ENCODE results near the gene TNFSF12.

Gene TNFSF12, protein sequence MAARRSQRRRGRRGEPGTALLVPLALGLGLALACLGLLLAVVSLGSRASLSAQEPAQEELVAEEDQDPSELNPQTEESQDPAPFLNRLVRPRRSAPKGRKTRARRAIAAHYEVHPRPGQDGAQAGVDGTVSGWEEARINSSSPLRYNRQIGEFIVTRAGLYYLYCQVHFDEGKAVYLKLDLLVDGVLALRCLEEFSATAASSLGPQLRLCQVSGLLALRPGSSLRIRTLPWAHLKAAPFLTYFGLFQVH

DNA sequence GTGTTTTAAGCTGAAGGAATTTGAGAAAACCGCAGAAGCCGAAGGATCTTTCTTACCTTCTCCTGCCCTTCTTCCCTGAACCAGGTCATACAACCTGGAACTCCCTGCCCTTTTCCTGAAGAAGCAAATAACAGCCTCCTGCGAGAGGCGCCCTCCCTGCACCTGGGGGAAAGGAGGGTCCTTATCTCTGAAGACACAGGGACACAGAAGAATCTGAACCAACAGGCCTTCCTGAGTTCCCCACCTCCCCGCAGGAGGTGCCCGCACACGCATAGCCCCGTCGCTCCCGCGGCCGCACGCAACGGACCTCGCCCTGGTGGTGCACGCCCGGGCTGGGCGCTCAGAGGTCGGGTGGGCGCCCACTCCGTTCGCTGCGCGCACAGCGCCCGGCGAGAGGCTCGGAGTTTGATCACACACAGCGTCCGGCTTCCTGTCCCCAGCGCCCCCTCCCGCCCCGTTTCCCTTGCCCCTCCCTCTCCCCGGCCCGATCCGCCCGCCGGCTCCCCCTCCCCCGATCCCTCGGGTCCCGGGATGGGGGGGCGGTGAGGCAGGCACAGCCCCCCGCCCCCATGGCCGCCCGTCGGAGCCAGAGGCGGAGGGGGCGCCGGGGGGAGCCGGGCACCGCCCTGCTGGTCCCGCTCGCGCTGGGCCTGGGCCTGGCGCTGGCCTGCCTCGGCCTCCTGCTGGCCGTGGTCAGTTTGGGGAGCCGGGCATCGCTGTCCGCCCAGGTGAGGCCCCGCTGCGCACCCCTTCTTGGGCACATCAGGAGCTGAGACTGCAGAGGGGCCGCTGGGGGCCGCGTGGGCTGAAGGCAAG, at the start of gene TNFSF12:
TNFSF12 (plus strand) TSS at position 474 of the 816 bp plus-strand sequence; CDS start at position 570, 96 bp downstream.
- Histone ChIP-seq H3K36me3 (replicated peaks) (no peaks in the 10 kb centered on the region), H3K27ac (no peak within 1 kb of the TSS), H3K4me3 (ENCODE audit: low read depth, low read length) (peak within 1 kb of the TSS; percentile 66), H3K27me3 (replicated peaks) (no peaks in the 10 kb centered on the region)
- in situ Hi-C loops (cut with HindIII; ENCODE audit: low pct_ligation_motif_present, low sequenced_read_pairs), result no loop called here
- TF ChIP-seq CTCF (IDR thresholded peaks at IDR 0.05; ENCODE audit: low read depth, low read length, missing control alignments), result peak; percentile 14
- DNase-seq, result no peak

GRCh38 chr17:7499161-7499560, 49.7 kb upstream of the TNFSF12 start:
- DNase-seq, result no peak
- Histone ChIP-seq H3K27ac (no peak overlapping the region), H3K27me3 (replicated peaks) (no peaks in the 10 kb centered on the region), H3K36me3 (replicated peaks) (peaks cover 85% of the 10 kb centered on the region), H3K4me3 (ENCODE audit: low read depth, low read length) (no peak overlapping the region)
- TF ChIP-seq CTCF (IDR thresholded peaks at IDR 0.05; ENCODE audit: low read depth, low read length, missing control alignments), result no peak
- in situ Hi-C loops (cut with HindIII; ENCODE audit: low pct_ligation_motif_present, low sequenced_read_pairs), result no loop called here

GRCh38 chr17:7501729-7502128, 47.1 kb upstream of the TNFSF12 start:
- H3K27me3 ChIP-seq (replicated peaks), result no peaks in the 10 kb centered on the region
- in situ Hi-C loops (cut with HindIII; ENCODE audit: low pct_ligation_motif_present, low sequenced_read_pairs), result no loop called here
- DNase-seq, result no peak
- no peak for TF ChIP-seq CTCF (IDR thresholded peaks at IDR 0.05; ENCODE audit: low read depth, low read length, missing control alignments)
- peaks cover 93% of the 10 kb centered on the region for H3K36me3 ChIP-seq (replicated peaks)
- H3K27ac ChIP-seq, result no peak overlapping the region
- no peak overlapping the region for H3K4me3 ChIP-seq (ENCODE audit: low read depth, low read length)

GRCh38 chr17:7502171-7502847, 46.5 kb upstream of the TNFSF12 start:
- Histone ChIP-seq H3K36me3 (replicated peaks) (peaks cover 90% of the 10 kb centered on the region), H3K27me3 (replicated peaks) (no peaks in the 10 kb centered on the region), H3K27ac (no peak overlapping the region), H3K4me3 (ENCODE audit: low read depth, low read length) (no peak overlapping the region)
- in situ Hi-C loops (cut with HindIII; ENCODE audit: low pct_ligation_motif_present, low sequenced_read_pairs), result no loop called here
- no peak for DNase-seq
- TF ChIP-seq CTCF (IDR thresholded peaks at IDR 0.05; ENCODE audit: low read depth, low read length, missing control alignments), result no peak

- Histone ChIP-seq H3K4me3 (ENCODE audit: low read depth, low read length) (no peak overlapping the region), H3K27ac (no peak overlapping the region), H3K36me3 (replicated peaks) (peaks cover 85% of the 10 kb centered on the region), H3K27me3 (replicated peaks) (no peaks in the 10 kb centered on the region)
- in situ Hi-C loops (cut with HindIII; ENCODE audit: low pct_ligation_motif_present, low sequenced_read_pairs), result no loop called here
- peak; percentile 53 for TF ChIP-seq CTCF (IDR thresholded peaks at IDR 0.05; ENCODE audit: low read depth, low read length, missing control alignments)
- no peak for DNase-seq
These were observed 45.9 kb upstream of the TNFSF12 start for GRCh38 chr17:7502987-7503386.

Measured in brain microvascular endothelial cell (primary cell).